ENCODE measurements around the gene HRG.
"Not testable (repeated sequence)": the region's sequence is repeated elsewhere in the genome, so short reads cannot be mapped to it uniquely, and the experiment has no call there.

The HRG gene

DNA sequence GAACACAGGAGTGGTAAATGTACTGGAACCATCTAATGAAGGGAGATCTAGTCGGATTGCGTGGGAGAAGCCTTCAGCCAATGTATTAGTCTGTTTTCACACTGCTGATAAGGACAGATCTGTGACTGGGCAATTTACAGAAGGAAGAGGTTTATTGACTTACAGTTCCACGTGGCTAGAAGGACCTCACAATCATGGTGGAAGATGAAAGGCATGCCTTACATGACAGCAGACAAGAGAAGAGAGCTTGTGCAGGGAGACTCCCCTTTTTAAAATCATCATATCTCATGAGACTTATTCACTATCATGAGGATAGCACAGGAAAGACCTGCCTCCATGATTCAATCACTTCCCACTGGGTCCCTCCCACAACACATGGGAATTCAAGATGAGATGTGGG, 17.0 kb downstream of the HRG start:
- no peak for DNase-seq

DNA sequence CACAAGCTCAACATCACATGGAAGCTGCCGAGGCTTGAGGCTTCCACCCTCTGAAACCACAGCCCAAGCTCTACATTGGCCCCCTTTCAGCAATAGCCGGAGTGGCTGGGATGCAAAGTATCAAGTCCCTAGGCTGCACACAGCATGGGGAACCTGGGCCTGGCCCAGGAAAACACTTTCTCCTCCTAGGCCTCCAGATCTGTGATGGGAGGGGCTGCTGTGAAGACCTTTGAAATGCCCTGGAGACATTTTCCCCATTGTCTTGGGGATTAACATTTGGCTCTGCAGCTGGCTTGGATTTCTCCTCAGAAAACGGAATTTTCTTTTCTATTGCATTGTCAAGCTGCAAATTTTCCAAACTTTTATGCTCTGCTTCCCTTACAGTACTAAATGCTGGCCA, 18.2 kb downstream of the HRG start:
- DNase-seq: no peak

DNA sequence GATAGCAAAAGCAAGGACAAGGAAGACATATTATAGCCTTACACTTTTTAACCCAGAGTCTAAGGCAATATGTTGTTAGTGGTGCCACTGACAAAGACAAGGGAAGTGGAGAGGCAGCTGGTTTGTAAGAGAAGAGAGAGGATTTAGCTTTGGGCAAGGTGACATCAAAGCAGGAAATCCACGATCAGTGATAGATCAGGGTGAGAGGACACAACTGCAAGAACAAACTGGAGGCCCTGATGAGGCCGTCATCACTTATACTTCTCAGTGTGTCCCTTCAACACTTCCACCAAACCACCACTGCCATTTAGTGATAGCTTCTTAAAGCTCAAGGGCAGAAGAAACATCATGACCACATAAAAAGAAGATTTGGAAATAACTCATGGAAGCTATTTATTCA, 20.7 kb downstream of the HRG start:
- not testable (repeated sequence) for DNase-seq

DNA sequence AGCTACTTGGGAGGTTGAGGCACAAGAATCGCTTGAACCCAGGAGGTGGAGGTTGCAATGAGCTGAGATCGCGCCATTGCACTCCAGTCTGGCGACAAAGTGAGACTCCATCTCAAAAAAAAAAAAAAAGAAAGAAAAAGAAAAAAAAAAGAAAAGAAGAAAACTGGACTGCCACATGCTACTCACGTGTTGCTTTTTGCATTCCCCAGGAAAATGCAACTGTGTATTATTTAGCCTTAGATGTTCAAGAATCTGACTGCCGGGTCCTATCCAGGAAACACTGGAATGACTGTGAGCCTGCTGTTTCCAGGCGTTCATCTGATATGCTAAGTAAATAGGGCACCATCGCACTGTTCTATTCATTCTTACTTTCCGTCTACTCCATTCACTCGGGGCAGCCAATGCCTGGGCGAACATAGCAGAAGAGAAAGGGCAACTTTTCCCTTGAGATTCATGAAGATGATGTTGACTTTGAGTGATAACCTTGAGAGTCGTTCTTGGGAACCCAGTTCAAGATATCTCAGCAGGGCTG, 21.4 kb downstream of the HRG start:
- DNase-seq: no peak

DNA sequence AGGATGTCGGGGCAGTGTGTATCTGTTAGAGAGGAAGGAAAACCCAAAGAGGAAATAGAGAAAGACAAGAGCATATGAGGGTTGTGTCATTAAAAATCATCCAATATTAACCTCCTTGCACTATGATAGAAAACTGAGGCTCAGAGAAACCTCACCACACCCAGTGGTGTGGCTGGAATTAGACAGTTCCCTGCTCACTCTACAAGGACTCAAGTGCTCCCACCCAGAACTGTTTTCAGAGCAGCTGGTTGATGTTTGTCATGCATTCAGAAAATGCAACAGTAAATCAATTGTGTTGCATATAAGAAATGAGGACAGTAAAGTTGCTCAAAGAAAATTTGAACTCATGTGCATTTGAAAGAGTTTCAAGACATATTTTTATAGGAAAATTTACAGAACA, 24.5 kb downstream of the HRG start:
- DNase-seq: not testable (repeated sequence)

DNA sequence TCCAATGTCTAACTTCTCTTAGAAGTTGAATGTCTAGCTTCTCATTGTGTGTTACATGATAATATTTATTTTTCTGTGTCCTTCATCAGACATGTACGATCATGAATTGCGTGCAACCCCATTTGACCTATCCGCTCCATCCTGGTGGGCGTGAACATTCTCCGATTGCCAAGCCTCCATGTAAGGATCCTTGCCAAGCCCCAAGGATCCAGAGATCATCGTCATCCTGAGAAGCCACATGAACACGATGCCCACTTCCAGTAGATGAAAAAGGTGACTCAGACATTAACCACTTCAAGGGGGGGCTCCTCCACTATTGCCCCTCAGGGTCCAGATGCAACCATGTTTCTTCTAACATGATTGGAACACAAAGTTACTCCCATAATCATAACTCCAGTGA, 25.9 kb downstream of the HRG start:
- DNase-seq: no peak

DNA sequence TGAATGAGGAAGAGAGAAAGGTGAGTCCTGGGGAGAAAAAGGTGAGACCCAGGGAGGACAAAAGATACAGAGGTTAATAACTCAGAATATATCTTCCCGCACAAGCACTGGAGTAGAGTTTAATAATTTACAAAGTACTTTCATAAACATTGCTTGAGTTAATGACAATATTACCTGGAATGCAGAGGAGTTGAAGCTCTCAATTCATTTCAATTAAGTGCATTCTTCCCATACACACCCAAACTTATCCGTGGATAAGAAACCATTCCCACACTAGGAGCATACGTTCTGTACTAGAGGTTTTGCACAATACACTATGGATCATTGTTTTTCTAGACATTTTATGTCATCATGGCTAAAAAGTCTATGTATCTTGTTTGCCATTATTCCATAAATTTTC, 28.0 kb downstream of the HRG start:
- no peak for DNase-seq

DNA sequence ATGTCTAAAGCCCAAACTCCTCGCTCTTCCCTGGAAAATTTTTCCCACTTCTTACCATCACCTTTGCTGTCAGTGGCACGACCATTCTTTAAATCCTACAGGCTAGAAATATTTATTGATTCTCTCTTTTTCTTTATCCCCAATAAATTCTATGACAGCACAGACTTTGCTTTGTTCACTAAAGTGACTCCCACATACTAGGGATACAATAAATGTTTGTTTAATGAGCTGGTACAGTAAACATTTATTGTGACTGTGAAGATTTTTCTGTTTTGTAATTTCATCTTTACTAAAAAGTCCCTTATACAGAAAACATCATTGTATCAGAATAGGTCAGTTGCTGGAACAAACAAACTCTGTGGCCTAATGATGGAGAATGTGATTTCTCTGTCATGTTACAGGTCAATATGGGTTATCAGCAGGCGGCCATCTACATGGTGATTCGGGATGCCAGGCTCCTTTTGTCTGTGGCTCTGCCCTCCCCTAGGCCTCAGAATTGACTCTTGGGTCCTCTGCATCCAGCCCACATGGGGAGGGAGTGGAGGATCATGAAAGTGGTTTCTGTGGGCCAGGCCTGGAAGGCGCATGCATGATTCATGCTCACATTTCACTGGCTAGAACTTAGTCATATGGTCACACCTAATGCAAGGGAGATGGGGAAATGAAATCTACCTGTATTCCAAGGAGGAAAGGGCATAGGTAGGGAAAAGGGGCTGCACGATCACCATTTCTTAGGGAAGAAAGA, 28.6 kb downstream of the HRG start:
- DNase-seq: peak; percentile 8

DNA sequence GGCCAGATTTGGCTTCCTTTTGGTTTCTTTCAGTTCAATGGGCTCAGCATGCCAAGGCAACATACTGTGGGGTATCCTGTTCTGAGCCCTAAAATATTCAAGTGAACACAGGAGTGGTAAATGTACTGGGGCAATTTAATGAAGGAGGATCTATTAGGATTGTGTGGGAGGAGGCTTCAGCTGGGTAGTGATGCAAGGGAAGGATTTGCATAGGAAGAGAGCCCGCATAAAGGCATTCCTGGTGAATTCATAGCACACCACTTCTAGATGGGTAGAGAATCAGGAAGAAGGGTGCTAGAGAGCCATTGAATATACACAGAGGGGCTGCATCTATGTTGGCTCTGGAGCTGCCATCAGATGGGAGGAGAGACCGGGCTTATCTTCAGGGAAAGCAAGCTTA, 30.7 kb downstream of the HRG start:
- no peak for DNase-seq

DNA sequence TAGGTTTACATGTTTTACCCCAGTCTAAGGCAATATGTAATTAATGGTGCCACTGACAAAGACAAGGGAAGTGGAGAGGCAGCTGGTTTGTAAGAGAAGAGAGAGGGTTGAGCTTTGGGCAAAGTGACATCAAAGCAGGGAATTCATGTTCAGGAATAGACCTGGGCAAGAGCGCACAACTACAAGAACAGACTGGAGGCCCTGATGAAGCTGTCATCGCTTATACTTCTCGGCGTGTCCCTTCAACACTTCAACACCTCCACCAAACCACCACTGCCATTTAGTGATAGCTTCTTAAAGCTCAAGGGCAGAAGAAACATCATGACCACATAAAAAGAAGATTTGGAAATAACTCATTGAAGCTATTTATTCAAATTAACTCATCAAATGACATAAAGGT, 31.7 kb downstream of the HRG start:
- no peak for DNase-seq

DNA sequence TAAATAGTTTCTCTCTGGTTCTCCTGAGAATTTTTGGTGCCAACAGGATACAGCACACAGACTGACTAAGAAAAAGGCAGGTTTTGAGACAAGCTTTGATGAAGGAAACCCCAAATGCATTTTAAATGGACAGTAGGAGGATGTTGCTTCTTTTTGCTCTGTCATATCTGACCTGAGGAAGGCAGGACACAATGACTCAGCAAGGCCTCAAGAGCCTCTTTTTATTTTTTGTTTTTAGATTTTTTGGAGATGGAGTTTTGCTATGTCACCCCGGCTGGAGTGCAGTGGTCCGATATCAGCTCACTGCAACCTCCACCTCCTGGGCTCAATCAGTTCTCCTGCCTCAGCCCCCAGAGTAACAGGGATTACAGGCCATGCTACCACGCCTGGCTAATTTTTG, 34.5 kb downstream of the HRG start:
- DNase-seq: peak; percentile 57

DNA sequence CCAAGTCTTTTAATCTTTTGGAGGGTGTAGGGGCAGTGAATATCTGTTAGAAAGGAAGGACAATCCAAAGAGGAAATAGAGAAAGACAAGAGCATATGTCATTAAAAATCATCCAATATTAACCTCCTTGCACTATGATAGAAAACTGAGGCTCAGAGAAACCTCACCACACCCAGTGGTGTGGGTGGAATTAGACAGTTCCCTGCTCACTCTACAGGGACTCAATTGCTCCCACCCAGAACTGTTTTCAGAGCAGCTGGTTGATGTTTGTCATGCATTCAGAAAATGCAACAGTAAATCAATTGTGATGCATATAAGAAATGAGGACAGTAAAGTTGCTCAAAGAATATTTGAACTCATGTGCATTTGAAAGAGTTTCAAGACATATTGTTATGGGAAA, 36.6 kb downstream of the HRG start:
- not testable (repeated sequence) for DNase-seq

DNA sequence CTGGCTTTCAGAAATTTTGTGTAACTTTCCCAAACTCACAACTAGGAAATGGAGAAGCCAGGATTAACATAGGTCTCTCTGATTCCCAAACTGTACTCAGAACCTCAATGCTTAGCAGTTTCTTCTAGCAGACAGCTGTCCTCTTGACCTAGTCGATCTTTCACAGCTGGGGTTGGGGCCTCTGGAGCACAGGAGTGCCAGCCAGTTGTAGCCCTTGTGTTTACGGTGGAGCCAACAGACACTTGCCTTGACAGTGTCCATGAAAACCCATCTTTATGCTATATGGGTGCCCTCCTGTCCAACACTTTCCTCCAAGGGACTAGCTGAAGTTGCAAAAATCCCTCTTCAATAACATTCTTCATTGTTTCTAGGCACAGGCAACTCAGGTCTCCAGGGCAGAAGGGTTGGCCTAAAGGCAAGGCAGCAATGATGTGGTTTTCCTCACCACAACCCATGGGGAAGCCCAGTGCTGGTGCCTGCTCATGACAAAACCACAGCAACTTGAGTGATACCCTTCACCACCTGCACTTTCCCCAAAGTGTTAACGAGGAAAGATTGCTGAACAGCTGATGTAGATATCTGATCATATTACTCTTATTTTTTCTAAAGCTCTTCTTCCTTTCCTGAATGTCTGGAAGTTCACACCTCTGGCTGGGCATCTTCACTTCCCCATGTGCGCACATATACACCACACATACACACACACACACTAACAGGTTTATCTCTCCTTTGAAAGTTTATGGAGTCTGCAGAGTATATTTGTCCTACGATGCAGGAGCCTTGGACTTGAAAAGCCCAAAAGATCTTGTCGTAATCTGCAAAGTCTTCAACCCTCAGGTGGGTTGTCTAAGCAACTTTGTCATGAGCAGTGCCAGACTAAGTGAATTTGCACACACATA, 40.3 kb downstream of the HRG start:
- peak; percentile 78 for DNase-seq

DNA sequence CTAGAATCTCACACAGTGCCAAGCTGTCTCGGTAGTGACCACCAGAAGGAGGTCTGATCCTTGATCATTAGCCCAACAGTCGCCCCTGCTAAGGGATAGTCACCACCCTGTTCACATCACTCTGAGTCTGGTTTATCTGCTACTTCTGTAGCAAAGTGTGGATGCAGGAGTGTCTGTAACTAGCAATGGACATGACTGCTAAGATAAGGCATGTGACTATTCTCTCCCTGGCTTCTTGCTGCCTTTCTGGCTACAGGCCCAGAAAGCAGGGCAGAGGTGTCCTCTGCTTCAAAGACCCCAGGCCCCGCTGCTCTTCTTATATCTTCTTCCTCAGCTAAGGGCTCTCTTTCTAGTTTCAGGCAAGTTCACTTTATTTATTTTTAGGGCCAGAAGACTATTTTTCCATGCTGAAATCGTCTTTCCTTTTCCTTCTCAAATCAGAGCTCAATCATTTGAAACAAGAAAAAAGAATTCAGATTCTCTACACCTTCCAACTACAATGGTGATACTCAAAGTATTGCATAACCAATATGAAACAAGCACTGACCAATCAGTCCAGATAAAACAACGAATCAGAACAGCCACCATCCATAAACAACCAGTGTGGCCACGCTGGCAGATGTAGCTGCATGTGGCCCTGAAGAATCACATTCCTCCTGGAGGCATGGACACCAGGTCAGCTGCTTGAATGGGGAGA, 43.3 kb downstream of the HRG start:
- DNase-seq: no peak

DNA sequence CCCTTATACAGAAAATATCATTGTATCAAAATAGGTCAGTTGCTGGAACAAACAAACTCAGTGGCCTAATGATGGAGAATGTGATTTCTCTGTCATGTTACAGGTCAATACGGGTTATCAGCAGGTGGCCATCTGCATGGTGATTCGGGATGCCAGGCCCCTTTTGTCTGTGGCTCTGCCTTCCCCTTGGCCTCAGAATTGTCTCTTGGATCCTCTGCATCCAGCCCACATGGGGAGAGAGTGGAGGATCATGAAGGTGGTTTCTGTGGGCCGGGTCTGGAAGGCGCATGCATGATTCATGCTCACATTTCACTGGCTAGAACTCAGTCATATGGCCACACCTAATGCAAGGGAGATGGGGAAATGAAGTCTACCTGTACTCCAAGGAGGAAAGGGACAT, 44.9 kb downstream of the HRG start:
- not testable (repeated sequence) for DNase-seq

DNA sequence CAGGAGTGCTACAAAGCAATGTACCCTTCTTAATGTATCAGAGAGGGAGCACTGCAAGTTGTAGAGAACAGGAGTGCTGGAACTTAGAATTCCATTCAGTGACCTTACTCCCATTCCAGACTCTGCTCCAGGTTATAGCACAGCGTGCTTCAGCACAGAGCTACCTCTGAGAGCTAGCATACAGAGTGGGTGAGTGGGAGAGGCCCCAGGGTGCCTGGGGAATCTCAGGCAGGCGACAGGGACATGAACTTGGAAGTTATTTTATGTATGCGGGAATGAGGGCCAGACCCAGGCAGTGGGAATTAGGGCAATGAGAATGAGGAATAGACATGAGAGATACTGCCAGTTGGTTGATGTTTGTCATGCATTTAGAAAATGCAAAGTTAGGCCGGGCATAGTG, 47.7 kb downstream of the HRG start:
- DNase-seq: no peak

DNA sequence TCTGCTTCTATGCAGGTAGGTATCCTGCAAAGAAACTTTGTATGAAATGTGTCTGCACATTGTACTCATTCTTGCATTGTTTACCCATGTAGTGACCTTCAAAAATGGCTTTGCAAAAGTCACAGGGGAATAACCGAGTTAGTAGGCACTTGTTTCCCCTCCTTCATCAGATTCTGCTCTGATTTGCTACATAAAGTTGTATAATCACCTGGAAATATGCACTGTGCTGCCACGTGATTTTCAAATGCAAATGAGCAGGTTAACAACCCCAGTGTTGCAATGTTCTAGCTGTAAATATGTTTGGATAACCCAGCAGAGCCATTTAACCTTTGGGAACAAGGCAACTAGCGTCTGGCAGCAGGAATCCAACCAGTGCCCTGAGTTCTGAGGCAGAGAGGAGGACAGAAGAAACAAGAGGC, 51.2 kb downstream of the HRG start, which contains the start of gene KNG1:
Gene KNG1 (plus strand): TSS at position 321 of the 419 bp plus-strand sequence. CDS start 184 bp downstream, outside the sequence.
- DNase-seq: no peak

DNA sequence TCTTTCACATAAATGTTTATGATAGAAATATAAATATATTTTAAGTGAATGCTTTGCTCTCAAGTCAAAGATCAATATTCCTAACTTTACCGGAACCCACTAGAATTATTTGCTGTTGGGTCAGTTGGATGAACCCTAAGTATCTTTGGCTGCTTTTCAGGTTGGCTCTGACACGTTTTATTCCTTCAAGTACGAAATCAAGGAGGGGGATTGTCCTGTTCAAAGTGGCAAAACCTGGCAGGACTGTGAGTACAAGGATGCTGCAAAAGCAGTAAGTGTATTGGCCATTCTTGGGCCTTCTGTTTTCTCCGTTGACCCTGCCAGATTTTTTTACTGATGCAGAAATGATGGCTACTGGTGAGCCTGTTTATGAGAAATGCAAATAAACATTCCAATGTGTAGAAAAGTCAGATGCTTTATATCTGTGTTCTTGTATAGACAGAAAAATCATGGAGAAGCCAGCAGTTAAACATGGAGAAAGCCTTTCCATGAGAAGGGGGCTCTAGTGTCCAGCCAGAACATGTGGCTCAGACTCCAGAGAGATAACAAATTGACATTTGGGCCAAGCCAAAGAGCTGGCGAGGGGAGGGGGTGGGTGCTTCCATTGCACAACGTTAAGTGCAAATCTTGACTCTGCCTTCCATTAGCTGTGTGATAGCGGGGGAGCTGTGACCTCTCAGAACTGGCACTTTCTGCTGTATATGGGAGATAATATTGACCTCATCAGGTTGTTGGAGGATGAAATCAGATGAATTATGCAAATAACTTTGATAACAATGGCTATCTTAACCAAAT, 54.3 kb downstream of the HRG start:
- DNase-seq: no peak

DNA sequence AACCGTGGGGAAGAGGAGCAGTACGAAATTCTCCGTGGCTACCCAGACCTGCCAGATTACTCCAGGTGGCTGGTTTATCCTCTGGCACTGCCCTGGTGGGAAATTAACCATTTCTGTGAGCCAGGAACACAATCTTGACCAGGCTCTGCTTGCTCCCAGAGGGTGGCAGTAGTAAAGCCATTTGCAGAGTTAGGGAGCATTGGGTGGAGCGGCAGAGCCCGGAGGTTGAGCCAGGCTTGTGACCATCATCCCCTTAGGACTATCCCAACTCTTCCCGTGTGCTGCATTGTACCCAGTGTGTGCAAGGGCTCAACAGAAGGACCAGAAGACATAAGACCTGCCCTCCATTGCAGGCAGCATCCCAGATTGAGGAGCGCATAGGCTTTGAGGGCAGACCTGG, 56.6 kb downstream of the HRG start:
- no peak for DNase-seq

DNA sequence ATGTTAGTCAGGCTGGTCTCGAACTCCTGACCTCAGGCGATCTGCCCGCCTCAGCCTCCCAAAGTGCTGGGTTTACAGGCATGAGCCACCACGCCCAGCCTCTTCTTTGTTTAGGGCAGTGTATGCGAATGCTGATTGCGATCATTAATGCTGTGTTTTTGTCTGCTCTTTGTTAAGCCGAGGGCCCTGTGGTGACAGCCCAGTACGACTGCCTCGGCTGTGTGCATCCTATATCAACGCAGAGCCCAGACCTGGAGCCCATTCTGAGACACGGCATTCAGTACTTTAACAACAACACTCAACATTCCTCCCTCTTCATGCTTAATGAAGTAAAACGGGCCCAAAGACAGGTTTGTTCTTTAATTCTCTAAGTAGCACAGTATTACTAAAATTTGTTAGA, 59.1 kb downstream of the HRG start:
- no peak for DNase-seq
